HG03565 (cell line): ENCODE results near the gene TMEM51.

Experiments used
- ATAC-seq: cut with Tn5 transposase; IDR thresholded peaks from one replicate; pipeline ENCODE4 v1.9.1; 2021; ENCODE audit warnings: mild to moderate bottlenecking, moderate library complexity; ENCODE audit not compliant: unreplicated experiment

Gene TMEM51

DNA sequence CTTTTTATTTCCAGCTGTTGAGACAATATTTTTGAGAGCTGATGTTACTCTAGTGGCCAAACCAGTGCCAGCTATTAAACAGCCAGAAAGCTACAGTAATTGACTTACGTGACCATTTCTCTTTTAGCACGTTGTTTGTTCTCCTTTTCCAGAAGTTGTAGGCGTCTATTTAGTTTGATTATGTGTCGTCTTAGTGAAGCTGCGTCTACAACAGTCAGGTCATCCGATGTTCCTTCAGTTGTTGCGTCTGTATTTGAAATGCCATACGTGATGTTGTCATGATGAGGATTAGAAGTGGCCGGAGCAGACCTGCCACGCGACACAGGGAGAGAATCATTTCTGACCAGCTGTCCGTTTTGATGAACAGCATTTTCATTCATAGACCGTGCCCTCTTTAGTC lies 38.2 kb downstream of the TMEM51 start:
- ATAC-seq, result no peak

- no peak for ATAC-seq
Observed at GRCh38 chr1:15192916-15193550, 39.5 kb downstream of the TMEM51 start.

DNA sequence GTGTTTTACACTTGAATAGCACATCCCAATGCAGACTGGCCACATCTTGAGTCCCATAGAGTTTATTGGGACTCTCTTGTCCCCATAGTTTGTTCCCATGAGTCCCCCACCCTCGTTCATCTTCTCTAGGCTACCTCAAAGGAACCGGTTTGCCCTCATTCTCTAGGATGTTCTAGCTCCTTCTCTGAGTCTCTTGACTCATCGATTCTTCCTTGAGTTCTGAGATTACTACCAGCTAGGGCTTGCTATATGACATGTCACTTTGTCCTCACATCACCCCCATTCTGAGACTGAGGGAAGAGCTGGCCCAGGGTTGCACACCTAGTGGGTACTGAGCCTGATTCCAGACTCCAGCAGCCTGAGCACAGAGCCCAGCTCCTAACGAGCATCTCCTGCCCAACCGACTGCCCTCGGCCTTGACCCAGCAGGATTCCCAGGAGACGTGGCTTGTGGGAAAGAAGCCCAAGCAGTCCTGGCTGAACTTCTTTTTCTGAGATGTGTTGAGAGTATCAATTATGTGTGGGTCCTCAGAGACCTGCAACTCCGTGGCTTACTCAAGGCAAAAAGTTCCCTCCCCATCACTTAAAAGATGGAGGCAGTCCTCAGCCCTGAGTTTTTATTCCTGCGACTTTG lies 42.0 kb downstream of the TMEM51 start:
- ATAC-seq, result no peak

DNA sequence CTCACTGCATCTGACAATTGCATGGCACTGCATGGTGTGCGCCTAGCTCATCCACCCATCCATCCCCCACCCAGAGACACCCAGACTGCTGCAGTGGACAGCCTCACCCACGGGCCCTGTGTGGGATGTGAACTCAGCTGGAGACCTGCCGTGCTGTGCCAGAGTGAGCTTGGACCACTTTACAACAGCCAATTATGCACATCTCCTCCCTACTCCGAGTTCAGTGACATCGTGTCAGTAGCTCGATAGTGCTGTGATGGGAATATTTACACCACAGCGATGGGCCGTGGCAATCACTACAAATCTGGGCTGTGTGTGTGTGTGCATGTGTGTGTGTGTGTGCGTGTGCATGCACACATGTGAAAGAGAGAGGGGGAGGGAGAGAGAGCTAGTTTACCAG lies 42.5 kb downstream of the TMEM51 start:
- ATAC-seq, result no peak

DNA sequence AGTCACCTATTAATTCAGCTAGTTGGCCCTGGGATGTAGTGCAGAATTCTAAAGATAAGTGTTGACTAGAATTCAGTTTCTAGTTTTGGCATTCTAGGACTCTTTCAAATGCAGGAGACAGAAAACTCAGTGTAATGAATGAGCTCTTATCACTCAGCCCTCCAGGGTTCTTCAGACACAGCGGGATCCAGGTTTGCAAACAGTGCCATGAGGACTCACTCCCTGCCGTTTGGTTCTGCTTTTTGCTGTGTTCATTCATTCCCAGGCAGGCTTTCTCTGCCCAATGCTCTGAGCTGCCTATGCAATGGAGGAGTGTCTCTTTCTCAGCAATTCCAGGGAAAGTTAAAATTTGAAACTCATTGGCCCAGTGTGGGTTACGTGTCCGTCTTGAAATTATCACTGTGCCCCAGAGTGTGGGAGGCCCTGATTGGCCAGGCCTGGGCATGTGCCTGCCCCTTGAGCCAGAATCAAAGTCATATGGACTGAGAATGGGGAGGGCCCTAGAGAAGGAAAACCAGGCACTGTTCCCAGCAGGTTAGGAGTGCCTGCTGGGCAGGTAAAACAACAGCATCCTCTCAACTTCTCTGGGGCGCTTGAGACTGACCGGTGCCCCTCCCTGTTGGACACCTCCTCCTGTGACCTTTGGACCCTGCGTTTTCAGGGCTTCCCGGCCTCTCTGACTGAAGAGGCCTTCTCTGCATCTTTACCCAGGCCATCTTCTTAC lies 43.4 kb downstream of the TMEM51 start:
- no peak for ATAC-seq

- no peak for ATAC-seq
Observed at GRCh38 chr1:15197591-15198447, 44.3 kb downstream of the TMEM51 start.

GRCh38 chr1:15198684-15199083 lies 45.1 kb downstream of the TMEM51 start:
- ATAC-seq, result no peak

GRCh38 chr1:15201221-15201620 lies 47.7 kb downstream of the TMEM51 start:
- ATAC-seq, result no peak

DNA sequence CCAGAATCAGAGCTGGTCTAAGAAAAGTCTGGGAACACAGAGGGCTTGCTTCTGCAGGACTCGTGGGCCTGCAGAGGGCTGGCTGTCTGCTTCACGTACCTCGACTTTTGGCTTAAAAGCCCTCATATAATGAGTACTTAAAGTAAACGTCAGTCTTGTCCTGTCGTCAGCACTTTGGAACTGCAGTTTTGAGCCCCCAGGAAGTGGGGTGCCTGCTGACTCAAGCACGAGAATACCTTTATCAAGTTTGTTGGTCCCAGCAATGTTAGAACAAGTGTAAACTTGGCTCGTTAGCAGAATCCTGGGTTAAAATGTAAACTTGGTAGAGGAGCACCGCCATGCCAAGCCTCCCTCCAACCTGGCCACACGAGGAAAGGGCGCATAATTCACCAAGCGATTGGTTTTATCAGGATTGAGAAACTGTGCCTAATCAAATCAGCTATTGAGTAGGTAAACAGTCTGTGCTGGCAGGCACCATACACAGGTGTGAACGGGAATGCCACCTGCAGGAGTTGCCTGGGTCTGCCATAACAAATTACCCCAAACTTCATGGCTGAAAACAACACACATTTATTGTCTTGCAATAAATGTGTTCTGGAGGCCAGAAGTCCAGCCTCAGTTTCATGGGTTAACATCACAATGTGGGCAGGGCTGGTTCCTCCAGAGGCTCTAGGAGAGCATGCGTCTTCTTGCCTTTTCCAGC lies 48.5 kb downstream of the TMEM51 start:
- ATAC-seq, result no peak

DNA sequence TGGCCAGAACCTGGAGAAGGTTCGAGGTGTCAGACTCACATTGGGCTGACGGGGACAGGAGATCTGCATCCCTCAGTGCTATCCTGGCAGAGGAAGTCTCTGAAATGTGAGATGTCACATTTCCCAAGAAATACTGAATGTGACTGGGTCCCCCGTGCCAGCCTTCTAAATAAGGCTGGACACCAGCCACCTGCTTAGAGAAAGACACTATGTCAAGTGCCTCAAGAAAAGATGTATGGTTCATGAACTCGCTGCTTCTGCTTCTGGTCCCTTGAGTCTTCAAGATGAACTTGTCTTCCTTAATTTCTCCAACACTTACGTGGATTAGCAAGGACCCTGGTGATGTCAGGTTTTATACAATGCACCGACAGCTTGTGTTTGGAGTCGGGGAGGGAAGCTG lies 51.4 kb downstream of the TMEM51 start:
- ATAC-seq, result no peak

- no peak for ATAC-seq
Observed at GRCh38 chr1:15205586-15206346, 52.2 kb downstream of the TMEM51 start.

DNA sequence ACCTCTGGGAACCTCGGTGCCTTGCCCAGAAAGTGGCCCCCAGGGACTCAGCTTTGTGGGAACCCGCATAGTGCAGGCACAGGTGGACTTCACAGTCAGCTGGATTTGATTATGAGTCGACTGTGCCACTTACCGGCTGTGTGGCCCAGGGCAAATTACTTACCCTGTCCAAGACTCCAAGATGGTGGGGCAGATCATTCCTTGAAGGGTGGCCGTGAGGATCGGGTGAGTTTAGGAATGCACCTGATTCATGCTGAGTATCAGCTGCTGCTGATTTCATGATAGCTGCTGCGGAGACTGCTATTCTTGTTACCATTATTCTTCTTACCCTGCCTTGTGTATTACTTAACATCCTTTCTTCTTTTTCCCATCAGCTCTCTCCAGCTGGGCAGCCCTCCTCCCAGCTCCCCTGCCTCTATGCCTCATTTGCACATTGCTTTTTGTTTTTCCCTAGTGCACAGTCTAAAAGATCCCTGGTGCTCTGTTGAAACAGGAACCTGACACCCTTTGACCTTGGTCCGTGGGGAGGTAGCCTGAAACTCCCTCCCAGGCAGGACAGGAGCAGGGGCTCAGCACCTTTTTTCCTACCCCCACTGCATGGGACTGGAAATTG lies 53.0 kb downstream of the TMEM51 start:
- ATAC-seq, result no peak

GRCh38 chr1:15207031-15207828 lies 53.7 kb downstream of the TMEM51 start:
- ATAC-seq, result no peak

DNA sequence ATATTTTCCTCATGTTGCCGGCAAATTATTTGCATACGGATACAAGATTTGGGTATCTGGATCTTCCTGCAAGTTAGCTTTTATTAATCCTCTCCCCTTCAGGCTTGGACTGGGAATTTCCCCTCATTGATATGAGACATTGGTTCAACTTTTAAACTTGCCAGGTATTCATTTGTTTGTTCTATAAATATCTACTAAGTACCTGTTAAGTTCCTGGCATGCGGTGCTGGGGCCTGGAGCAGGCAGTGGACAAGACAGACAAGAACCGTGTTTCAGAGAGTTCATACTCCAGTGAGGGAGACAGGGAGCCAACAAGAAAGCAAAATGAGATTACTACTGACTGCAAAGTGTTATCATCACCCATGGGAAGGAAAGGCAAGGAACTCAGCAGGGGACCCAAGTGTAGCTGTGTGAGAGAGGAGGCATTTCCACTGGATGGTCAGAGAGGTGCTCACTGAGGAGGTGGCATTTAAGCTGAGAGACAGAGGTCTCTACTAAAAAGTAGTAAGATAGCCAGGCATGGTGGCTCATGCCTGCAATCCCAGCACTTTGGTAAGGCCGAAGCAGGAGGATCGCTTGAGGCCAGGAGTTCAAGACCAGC lies 54.4 kb downstream of the TMEM51 start:
- no peak for ATAC-seq

DNA sequence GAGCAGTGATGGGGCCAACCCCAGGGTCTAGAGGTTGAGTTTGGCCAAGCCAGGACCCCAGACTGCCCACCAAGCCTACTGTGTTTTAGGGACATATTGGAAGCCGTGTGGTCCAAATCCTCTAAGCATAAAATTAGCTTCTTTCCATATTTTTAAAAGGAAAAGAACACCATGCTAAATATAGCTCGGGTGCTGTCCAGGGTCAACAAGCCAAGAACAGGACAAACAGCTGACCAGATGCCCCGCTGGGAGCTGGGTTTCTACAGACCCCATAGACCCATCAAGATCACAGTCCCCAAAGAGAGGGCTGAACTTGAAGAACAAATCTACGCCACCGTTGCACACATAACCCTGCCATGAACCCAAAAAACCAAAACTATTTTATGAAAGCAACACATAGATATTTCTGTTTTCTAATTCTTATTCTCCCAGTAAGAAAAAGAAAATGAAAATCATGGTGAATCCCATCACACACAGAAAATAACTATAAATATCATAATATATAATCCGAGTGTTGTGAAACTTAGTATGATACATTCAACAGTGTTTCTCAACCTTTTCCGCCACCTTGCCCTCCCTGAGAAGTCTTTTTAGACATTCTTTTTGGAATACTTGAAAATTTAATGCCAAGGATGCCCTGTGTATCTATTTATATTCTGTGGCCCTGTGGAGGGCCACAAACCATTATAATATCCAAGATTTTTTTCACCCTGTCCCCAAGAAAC lies 57.3 kb downstream of the TMEM51 start:
- ATAC-seq, result no peak

DNA sequence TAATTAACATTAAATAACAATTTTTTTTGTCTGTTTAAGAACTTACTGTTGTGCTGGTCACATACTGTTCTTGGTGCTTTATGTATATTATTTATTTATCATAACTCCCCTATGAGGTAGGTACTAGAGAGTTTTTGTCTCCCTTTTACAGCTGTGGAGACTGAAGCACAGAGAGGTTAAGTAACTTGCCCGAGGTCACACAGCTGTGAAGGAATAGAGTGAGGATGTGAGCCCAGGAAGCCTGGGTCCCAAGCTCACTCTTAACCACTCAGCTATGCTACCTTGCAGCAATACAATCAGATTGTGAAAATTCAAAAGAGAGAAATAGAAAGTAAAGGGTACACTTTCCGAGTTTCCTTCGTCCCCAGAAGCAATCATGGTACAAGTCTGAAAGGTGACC lies 57.9 kb downstream of the TMEM51 start:
- no peak for ATAC-seq

- no peak for ATAC-seq
Observed at GRCh38 chr1:15212216-15212953, 58.8 kb downstream of the TMEM51 start.
